Pulmonary artery endothelial cell (primary cell): Measurements from ENCODE around the gene VSTM4. TPM values are rescaled to one million over a fixed set of nuclear protein-coding genes. Genes with fewer than 3 reads are reported as not detected.

ENCODE experiments used
- DNase-seq: peaks from one replicate; pipeline ENCODE4 v3.0.0-alpha.2; 2011; ENCODE audit warnings: low read depth, low spot score
- total RNA-seq: library from RNA; depleted of rRNA; stranded (reverse); fragments of >200 nt; gene quantifications from 2 replicates; pipeline ENCODE4 v1.2.3, GENCODE V29; 2014

Gene VSTM4
- total RNA-seq, 1 donor from 2014 or later = 0.26 TPM

- no peak for DNase-seq
Observed at GRCh38 chr10:49093922-49094321, 21.4 kb downstream of the VSTM4 start.

GRCh38 chr10:49092477-49092876, 22.8 kb downstream of the VSTM4 start:
- DNase-seq = no peak

GRCh38 chr10:49091450-49092210, 23.7 kb downstream of the VSTM4 start:
- DNase-seq = no peak

- no peak for DNase-seq
Observed at GRCh38 chr10:49090696-49091380, 24.5 kb downstream of the VSTM4 start.

GRCh38 chr10:49090189-49090575, 25.1 kb downstream of the VSTM4 start:
- no peak for DNase-seq

GRCh38 chr10:49089557-49090188, 25.6 kb downstream of the VSTM4 start:
- DNase-seq = no peak

GRCh38 chr10:49089152-49089551, 26.2 kb downstream of the VSTM4 start:
- DNase-seq = no peak

GRCh38 chr10:49086889-49087288, 28.4 kb downstream of the VSTM4 start:
- DNase-seq = no peak

- DNase-seq = no peak
Observed at GRCh38 chr10:49083261-49083660, 32.1 kb downstream of the VSTM4 start.

GRCh38 chr10:49082766-49083165, 32.6 kb downstream of the VSTM4 start:
- no peak for DNase-seq

GRCh38 chr10:49081547-49082275, 33.6 kb downstream of the VSTM4 start:
- DNase-seq = no peak

GRCh38 chr10:49080965-49081364, 34.4 kb downstream of the VSTM4 start:
- DNase-seq = no peak

- no peak for DNase-seq
Observed at GRCh38 chr10:49080071-49080470, 35.3 kb downstream of the VSTM4 start.

GRCh38 chr10:49079499-49079898, 35.8 kb downstream of the VSTM4 start:
- no peak for DNase-seq

- no peak for DNase-seq
Observed at GRCh38 chr10:49079072-49079471, 36.2 kb downstream of the VSTM4 start.

- no peak for DNase-seq
Observed at GRCh38 chr10:49078433-49078832, 36.9 kb downstream of the VSTM4 start.

GRCh38 chr10:49076741-49077521, 38.4 kb downstream of the VSTM4 start:
- DNase-seq = no peak

GRCh38 chr10:49076319-49076718, 39.0 kb downstream of the VSTM4 start:
- DNase-seq = no peak

- DNase-seq = no peak
Observed at GRCh38 chr10:49075743-49076142, 39.6 kb downstream of the VSTM4 start.

GRCh38 chr10:49074836-49075682, 40.3 kb downstream of the VSTM4 start:
- DNase-seq = no peak
